Measurements from ENCODE around the gene TRABD2B.
A peak's percentile ranks its signal among the peaks of the same experiment; 100 is the strongest.

The TRABD2B gene

DNA sequence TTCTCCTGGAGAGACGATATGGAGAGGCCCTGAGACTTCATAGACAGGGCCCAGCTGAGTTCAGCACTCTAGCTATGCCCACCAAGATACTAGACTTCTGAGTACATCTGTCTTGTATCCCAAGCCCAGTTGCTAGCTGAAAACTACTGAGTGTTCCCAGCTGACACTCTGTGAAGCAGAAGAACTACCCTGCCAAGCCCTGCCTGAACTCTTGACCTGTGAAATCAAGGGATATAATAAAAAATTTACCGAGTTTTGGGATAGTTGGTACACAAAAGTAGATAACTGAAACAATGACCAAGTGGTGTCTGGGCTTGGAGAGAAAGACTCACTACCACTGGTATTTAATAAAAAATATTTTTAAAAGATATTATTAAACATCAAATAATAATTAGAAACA is 267.5 kb downstream of the TRABD2B start:
- DNase-seq, result no peak

- DNase-seq, result no peak
Observed at GRCh38 chr1:47727697-47728085, 269.5 kb downstream of the TRABD2B start.

DNA sequence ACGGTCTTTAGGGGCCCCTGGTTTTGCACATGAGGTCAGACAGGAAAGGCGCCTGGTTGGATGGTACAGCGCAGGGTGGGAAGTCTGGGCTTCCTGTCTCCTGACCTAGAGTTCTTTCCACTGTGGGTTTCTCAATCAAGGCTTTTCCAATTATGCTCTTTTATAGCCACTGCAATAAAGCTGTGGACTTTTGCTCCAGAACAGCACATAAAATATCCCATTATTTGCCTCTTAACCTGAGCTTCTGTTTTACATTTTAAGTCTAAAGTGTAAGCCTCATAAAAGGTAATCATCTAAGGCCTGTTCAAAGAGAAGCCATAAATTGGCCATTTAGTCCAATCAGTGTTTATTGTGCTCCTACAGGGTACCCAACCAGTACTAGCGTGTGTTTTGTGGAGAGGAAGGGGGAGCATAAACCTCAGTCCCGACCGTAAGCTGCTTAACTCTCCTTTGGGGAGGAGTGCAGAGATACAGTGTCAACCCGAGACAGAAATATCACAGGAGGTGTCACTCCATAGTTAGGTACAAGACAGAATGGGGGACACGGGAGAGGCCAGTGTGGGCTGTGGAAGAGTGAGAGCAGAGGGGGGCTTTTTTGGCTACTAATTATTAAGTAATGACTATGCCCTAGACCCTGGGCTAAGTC is 270.0 kb downstream of the TRABD2B start:
- DNase-seq, result no peak

DNA sequence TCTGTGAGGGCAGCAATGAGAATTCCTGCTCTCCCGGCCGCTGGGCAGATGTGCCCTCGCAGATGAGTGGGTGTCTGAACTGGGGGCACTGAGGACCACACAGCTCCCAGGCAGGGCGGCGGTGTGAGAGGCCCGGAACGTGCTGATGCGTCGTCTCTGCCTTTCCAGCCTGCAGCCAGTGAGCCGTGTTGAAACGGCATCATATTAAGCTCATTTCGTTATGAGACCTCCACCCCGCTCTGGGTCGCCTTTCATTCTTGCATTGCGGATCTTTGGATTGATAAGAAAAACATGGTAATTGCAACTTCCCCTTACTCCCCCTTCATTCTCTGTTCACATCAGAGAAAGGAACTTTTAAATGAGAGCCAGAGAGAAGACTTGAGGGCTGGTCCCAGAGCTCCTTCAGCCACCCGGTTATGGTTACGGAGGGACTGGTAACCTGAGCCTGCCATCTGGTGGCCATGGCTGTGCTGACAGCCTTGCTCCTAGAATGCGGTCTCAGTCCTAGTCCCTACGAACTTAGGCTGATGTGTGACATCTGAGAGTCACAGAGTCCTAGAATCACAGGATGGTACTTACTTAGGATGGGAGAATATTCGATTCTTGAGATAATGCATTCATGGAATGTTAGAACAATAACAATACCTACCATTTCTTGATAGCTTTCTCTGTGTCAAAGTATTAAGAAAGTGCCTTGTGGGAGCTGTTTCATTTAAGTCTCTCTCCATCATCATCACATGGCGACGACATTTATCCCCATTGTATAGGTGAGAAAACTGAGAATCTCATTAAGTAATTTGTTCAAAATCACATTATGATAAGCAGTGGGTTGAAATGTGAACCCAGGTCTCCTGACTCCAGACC is 271.0 kb downstream of the TRABD2B start:
- DNase-seq, result peak in 52 of 58 donors; percentile 9 to 80 (median 43)

- DNase-seq, result no peak
Observed at GRCh38 chr1:47725511-47725991, 271.6 kb downstream of the TRABD2B start.

DNA sequence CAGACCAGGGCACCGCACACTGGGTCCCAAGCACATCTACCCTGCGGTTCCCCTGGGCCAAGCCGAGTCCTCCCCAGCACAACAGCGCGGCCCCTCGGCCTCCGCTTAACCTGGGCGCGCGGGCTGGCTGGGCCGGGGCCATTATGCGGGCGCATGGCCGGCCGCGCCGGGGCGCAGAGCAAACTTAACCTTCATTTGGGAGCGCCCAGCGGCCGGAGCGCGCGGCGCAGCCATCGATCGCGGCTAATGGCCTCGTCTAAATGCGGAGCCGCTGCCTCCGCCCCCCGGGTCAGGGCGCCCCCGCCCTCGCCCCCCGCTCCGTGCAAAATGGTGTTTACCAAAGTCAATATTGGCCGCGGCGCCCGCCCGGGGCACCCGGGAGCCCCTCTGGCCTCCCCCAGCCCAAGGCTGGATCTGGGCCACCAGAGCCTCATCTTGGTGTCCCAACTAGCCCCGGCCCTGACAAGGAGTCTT is 272.1 kb downstream of the TRABD2B start:
- DNase-seq, result no peak

- no peak for DNase-seq
Observed at GRCh38 chr1:47724432-47724999, 272.7 kb downstream of the TRABD2B start.

- no peak for DNase-seq
Observed at GRCh38 chr1:47722909-47723580, 274.1 kb downstream of the TRABD2B start.

GRCh38 chr1:47722101-47722500 is 275.1 kb downstream of the TRABD2B start:
- DNase-seq, result no peak

GRCh38 chr1:47720111-47720510 is 277.1 kb downstream of the TRABD2B start:
- DNase-seq, result no peak

DNA sequence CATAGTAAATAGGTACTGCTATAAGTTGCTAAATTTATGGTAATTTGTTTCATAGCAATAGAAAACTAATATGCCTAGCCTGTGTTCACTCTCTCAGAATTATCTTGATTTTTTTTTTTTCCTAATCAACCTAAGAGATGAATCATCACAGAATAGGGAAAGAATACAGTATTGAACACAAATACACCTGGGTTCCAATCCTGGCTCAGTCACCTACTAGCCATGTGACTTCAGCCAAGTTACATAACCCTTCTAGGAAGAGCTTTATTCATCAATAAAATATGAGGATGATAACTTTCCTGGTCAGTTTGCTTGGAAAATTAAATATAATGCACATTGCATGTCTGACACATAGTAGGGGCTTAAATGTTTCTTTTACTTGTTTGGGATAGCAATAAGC is 279.8 kb downstream of the TRABD2B start:
- DNase-seq, result no peak

- DNase-seq, result no peak
Observed at GRCh38 chr1:47713975-47714767, 283.0 kb downstream of the TRABD2B start.

DNA sequence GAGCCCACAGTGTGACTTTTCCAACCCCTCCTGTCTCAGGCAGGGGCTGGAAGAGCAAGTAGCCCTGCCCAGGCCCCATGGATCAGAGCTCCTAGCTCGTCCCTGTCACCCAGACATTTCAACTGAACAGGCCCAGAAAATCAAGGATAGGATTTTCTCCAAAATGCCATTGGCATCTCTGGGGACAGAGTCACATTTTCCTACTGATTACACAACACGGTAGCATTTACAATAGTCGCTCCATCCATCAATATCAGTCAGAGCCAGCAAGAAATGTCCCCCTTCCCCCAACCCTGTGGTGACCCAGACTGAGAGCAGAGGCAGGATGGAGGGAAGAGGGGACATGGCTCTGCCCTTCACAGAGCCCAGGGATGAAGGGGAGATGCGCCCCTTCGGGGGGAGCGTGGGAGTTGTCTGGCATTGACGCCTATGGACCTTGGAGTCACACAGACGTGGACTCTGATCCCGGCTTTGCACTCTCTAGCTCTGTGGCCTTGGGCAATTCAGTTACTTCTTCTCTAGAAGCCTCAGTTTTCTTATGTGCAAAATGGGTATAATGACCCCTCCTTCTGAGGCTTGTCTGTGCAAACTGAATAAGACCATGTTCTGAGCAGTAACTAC is 283.7 kb downstream of the TRABD2B start:
- no peak for DNase-seq

- DNase-seq, result no peak
Observed at GRCh38 chr1:47712596-47713299, 284.4 kb downstream of the TRABD2B start.

DNA sequence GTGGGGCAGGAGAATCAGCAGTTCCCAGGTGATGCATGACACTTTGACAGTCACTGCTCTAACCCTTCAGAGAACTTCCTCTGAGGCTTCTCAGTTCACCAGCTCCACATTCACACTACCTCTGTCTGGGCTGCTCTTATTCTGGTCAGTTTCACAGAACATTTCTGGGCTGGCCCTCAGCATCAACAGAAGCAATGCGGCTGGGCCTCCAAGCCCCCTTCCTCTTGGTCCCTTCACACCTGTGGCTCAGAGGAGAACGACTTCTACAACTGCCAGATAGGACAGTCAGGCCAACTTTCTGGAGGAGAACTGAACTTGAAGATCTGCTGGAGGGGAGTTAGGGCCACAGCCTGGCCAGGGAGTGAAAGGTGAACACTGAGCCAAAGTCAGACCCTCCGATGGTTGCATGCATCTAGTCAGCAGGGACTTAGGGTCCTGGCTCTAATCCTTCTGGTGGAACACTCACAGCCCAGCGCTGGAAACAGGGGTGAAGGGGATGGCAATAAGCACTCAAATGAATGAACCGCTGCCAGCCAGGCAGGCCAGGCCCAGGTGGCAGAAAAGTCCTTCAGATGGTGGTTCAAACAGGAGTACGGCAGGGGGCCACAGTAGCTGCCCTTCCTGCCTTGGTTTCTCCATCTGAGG is 285.2 kb downstream of the TRABD2B start:
- DNase-seq, result no peak

DNA sequence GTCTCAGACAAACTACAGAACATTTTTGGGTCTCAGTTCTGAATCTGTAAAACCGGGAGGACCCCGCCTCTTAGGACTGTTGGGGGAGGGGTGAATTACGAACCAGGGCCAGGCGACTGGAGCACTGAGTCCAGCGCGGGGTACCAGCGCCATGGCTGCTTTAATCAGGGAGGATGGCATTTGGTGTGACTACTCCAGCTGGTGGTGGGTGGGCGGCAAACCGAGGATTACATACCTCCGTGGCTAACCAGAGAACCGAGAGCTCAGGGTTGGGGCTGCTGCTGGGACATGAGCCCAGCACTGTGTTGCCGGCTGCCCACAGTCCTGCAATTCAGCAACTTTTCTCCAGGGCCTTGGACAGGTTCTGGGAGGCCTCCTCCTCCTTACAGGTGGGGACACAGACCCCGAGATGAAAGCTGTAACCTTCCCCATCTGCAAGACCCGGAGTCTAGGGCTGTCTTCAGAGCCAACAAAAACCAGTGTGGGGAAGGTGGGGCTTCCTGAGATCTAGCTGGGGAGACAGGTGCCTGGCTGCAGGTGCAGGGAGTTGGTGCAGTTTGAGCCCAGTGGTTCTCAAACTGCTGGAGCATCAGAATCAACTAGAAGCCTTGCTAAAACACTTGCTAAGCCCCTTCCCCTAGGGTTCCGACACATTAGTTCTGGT is 285.9 kb downstream of the TRABD2B start:
- DNase-seq, result no peak

Measured in anterior cingulate cortex (tissue), 58 donors.